NCI-H460 (cell line): Measurements from ENCODE around the gene WWOX. TPM values are rescaled to one million over a fixed set of nuclear protein-coding genes. Genes with fewer than 3 reads are reported as not detected.

Experiments
- DNase-seq: peaks from one replicate; pipeline ENCODE4 v3.0.0-alpha.2; 2016; ENCODE audit warnings: low read depth; ENCODE audit errors: extremely low read depth
- total RNA-seq: library from RNA; depleted of rRNA; stranded (reverse); fragments of >200 nt; shearing (Covaris generic); gene quantifications from 2 replicates; pipeline ENCODE4 v1.2.3, GENCODE V29; 2014

WWOX gene
- total RNA-seq, 1 experiment from 2014 or later: 11.1 TPM

DNA sequence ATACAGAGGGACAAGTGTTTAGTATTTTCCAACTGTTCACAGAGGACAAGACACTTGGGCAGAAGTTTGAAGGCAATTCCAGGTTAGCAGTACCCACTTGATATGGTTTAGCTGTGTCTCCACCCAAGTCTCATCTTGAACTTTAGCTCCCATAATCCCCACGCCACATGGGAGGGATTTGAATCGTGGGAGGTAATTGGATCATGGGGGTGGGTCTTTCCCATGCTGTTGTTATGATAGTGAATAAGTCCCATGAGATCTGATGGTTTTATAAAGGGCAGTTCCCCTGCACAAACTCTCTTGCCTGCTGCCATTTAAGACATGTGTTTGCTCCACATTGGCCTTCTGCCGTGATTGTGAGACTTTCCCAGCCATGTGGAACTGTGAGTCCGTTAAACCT lies 832.2 kb downstream of the WWOX start:
- no peak for DNase-seq

DNA sequence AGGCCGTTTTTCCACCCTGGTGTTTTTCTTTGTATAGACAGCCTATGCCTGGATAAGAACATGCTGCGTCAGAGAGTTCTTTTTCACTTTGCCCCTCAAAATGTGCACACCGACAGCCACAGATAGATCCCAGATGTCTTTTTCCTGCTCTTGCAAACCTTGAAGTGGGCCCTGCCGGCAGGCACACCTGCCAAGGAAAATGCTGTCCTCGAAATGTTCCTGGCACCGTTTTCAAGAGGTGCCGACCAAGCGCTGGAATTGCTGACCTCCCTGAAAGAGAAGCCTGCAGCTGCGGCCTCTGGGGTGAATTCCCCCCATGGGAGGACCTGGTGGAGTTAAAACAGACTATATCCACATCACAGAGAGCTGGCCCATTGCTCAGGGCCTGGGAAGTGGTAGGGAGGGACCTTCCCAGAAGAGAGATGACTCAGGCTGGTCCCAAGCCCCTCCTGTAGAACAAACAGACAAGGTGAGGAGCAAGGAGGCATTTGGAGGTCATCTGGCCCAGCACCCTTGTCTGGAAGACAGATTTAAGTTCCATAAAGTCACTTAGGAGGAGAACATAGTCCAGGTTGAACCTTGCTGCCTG lies 833.0 kb downstream of the WWOX start:
- no peak for DNase-seq

DNA sequence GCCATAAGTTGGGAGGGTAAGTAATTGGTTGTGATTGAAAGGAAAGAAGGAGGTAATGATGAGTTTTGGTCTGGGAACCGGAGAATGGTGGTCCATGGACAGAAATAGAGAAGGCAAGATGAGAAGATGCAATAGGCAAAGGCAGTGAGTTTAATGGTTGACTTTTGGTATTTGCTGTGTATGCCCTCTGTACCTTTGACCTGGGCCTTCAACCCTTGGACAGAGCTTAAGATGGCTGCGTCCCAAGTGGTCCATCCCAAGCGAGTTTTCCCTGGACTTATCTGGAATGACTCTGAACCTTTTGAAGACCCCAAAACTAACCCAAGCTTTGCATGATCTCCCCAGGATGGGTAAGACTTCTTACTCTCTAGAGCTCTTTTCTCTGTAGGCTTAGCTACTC lies 836.6 kb downstream of the WWOX start:
- no peak for DNase-seq

DNA sequence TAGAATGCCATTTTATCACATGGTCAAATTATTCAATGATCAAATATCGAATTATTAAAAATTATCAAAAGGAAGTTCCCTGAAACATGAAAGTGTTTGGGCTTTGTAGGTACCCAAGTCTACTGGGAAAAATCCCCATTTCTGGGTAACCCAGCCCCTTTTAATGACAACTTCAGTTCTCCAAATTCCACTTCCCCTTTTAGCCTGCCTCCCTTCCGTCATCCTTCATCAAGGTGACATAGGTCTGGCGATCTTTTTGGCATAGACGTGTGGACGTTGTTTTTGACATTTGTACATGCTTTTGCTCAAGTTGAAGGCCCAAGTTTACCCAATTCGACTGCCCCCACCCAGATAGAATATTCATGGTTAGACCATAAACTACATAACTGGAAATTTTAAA lies 840.1 kb downstream of the WWOX start:
- DNase-seq: no peak

DNA sequence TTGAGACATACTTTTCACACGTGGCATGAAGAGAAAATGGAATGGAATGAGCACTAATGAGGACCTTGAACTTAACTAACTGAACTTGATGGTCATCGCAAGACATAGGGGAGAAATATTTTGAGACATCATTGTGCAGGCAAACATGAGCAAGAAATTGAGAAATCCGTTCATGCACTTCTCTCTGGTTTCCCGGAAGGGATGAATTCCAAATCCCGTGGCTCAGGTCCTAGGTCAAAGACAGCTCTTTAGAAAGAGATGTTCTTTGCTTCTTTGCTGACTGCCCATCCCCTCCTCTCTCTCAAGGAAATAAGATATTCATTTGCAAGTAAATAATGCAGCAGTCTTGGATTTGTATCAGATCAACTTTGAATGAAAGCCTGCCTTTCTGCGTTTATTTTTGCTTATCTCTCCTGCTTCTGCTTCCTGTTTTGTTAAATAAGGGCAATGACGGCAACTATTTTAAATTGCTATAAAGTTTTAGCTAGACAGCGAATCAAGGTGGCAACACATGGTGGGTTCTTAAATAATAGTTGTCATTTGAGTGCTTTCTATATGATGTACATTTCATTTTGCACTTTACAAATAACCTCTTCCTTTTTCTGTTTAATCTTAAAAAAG lies 843.3 kb downstream of the WWOX start:
- no peak for DNase-seq

DNA sequence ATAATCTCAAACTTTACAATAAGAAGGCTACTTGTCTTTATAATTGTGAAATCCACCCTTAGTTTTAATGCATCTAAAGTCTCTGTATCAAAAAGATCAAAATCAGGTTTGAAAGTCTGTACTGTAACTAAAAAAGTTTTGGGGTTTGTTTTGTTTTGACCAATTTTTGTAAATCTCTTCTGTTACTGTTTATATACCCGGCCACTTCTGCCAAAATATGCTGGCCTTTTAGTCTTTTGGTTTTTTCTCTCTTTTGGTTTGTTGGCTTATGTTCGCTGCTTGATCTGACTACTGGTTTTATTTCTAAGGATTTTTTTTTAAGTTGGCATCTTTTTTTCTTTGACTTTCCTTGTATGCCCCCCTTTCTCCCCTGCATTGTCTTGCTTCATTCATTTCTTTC lies 845.9 kb downstream of the WWOX start:
- DNase-seq: no peak

DNA sequence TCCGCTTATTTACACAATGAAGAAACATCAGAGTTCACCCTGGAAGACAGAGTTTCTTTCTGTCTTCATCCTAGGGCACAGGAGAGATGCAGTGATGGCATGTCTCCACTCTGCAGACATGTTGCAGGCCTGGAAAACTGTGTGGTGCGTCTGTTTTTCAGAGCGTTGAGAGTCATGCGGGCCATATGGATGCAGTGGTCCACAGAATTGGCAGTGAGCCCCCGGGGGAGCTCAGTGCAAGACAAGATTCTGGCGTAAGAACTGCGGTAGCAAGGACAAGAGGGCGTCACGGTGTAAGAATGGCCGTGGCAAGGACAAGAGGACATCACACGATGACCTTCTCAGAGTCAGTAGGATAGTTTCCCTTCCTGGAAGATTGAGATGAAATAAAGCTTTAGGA lies 847.1 kb downstream of the WWOX start:
- DNase-seq: no peak

DNA sequence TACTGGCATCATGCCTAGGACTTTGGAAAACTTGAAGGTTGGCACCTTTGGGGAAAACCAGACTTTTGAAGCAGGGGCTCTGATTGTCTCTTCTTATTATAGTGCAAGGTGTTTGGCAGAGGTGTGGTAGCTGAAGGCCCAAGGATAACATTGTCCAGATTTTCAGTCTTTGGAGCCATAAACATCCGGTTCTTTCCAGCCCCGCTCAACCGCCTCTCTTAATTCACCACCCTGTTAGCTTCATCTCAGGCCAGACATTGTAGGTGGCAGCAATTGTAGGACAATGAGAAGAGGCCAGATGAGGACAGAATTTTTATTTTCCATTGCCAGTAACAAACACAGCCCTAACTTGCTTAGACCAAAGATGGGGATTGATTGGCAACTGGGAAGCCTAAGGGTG lies 851.3 kb downstream of the WWOX start:
- DNase-seq: no peak

DNA sequence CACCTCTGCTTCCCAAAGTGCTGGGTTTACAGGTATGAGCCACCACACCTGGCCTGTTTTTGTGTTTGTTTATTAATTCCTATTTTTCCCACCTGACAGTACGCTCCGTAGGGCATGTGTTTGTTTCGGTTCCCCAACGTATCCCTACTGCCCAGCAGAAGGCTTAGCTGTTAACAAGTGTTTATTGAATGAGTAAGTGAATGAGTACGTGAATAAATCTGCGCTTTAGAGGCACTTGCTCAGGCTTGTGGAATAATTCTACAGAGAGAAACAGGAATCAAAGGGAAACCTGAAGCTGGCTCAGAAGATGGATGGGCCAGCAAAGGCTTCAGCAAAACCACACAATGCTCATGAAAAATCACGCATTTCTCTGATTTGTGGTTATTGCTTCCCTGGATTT lies 853.2 kb downstream of the WWOX start:
- DNase-seq: no peak

DNA sequence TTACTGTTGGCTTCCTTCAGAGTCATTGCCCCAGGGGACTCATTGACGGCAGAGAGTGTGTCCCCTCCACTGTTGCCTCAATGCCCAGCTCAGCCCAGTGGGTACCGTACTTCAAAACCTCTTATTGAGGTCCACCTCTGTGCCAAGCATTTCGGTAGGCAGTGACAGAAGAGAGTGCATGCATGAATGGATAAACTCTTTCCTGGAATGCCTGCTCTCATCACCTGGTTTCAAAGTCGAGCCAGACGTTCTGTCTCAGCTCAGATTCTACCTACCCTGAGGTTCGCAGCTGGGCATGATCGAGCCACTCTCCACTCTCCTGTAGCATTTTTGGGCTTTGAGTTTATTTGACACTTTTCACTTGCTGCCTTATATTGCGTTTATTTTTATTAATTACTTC lies 854.1 kb downstream of the WWOX start:
- DNase-seq: no peak

DNA sequence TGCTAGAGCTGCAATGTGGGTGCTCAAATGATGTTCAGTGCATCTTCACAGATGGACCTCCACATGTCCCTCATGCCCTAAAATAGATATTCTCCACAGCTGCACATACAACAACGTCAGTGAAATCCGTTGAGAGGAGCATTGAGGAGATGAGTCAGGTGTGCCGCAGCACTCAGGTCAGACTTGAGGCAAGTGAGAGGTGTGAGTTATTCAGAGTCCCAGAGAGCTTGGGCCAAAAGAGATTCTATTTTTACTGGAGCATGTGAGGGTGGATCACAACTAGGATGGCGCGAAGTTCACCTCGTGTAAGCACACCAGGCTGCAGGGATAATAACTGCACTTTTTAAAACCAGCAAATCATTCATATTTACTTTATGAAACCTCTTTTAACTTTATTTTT lies 855.8 kb downstream of the WWOX start:
- no peak for DNase-seq

DNA sequence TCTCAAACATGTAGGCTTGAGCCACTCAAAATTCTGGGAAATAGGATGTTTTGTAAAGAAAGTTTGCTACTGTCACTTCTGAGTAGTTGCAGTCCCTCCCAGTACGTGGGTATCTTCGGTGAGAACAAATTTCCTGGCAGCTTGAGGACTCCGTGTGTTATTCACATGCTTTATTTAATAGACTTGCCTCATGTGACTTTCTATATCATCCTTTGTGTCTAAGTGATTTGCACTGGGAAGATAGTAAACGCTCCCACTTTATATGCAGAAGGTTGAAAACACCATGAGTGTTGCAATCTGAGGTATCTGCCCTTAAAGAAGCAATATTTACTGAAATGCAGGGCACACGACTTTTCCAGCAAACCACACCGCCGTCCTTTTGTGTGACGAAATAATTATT lies 857.4 kb downstream of the WWOX start:
- DNase-seq: no peak

DNA sequence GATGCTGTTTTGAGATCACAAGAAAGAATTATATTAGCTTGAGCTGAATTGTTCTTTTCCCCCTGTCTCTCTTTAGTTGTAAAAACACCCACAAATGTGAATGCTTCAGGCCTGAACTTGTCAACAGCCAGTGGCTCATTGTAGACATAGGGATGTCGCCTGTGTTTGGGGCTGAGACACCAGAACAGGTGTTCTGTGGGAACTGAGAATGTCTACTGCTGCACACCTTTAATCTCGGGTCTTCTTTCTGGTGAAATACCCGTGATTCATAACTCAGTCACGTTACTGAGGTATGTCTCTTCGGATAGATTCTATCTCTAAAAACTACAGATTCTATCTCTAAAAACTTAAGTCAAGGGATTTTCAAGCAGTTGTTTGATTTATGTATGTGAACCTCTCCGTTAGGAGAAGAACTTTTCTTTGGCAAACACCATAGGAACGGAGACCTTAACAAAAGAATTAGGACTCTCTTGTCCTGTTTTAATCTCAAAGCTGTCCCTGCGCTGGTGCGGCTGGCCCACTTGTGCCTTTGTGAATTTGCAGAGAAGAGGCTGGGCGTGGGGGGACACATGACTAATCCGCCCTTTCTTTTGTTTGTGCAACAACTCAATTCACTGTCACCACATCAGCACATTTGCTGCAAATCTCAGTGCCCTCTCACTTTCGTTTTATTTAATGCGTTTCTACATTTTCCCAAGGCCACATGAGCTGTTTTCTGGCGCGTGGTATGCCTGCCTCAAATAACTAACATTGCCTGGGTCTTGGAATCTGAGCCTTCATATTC lies 858.1 kb downstream of the WWOX start:
- no peak for DNase-seq

DNA sequence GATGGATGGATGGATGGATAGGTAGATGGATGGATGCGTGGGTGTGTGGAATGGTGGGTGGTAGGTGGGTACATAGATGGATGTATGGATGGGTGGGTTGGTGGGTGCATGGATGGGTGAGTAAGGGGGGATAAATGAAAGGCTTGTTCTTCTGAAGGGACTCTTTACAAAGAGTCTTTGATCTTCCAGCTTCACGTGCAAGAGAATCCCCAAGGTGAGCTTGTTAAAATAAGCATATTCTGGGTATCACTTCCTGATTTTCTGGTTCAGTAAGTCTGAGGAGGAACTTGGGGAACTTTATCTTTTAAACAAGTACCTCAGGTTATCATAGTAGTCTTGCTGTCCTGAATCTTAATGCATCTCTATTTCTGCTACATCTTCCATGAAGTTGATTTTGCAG lies 862.0 kb downstream of the WWOX start:
- DNase-seq: no peak

DNA sequence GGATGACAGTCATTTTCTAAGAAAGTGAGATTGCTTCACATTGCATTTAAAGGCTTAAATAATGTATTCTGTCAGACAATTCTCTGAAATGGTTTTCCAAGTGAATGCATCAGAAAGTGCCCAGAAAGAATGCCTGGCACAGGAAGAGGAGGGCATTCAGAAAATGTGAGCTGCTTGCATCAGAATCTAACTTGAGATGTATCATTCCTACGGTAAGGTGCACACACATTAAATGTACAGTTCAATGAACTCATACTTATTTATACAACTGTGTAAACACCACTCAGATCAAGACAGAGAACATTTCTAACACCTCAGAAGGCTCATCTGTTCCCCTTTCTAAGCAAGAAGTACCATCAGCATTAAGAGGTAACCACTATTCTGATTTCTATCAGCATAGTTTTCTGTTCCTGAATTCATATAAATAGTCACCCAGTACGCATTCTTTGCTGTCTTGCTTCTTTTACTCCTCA lies 863.0 kb downstream of the WWOX start:
- DNase-seq: no peak

DNA sequence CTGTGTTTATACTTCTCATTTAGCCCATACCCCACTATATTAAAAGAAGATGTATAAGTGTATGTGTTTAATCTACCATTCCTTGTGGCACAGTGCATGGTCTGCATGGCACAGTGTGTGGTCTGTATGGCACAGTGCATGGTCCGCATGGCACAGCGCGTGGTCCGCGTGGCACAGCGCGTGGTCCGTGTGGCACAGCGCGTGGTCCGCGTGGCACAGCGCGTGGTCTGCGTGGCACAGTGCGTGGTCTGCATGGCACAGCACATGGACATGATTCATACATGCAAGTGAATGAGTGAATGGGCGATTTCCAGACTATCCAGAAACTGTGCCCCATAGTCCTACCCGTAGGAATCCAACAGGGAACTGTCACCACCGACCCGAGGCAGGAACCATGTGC lies 868.5 kb downstream of the WWOX start:
- no peak for DNase-seq

DNA sequence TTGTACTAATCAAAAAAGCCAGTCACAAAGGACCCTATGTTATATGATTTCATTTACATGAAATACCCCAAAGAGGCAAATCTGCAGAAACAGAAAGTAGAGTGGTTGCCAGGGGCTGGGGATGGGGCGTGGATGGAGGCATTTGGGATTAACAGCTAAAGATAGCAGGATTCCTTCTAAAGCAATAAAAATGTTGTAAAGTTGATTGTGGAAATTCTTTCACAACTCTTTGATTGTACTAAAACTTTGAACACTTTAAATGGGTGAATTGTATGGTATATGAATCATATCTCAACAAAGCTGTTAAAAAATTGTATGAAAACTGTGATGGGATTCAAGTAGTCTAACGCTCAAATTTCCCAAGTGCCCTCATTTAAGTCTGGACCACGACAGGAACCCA lies 870.3 kb downstream of the WWOX start:
- no peak for DNase-seq

DNA sequence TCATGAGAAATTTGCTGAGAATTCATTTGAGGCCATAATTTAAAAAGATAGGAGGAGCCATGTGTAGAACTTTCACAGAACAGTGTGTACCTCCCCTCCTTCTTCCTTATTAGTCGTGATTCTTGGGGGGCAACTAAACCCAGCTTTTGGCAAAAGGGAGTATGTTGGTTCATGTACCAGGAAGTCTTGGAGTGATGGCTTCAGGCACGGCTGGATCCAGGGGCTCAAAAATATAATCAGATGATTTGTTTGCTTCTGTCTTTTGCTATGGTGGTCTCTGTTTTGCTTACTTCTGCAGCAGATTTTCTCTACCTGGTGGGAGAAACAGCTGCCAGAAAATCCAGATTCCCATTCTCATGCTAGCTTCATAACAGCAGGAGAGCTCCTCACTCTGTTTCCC lies 871.2 kb downstream of the WWOX start:
- DNase-seq: no peak

DNA sequence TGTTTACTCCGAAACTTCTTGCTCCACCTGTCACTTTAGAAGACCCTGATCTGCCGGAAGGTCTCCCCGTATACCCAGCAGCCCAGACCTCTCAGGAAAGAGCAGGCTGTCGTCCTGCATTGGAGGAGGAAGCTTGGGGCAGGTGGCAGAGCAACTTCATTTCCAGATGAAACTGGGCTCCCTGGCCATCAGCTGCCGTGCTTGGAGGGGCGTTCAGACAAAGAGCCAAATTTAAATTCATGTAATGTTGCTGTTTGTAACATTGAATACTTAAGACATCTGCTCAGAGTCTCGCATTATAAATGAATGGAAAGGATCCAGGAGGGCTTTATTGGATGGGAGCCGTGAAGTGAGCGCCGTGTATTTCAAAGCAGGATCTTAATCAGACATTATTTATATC lies 872.6 kb downstream of the WWOX start:
- DNase-seq: no peak

DNA sequence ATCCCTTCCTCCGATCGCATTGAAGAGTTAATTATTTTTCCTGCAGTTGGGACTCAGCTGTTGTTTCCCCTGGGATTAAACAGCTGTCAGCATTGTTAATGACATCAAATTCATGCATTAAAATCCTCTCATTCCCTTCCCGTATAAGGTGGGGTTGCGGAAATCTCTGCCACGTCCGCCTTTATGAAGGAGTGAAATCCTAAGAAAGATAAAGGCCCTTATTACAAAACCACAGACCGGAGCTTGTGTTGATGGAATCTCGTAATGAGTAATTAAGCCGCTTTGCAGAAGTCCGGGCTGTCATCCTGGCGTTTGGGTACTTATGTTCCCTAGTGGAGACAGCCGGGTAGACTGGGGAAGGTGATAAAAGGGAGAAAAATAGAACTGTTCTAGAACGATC lies 873.5 kb downstream of the WWOX start:
- DNase-seq: no peak

DNA sequence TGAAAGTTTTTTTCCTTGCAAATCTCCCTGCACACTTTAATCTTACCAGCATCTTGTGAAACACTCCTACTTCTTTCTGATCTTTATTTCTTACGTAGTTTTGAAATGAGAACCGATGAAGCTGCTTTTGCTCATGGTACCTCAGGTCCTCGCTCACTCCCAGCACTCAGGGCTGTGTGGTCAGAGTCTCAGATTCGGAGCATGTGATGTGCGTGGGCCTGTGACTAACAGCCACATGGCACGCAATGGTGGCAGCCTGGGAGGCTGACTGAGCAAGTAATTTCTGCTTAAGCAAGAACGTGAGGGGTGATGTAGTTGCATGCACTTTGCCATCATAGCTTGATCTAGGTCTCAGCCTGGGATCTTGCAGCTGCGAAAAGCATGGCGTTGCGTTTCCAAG lies 876.8 kb downstream of the WWOX start:
- DNase-seq: no peak

DNA sequence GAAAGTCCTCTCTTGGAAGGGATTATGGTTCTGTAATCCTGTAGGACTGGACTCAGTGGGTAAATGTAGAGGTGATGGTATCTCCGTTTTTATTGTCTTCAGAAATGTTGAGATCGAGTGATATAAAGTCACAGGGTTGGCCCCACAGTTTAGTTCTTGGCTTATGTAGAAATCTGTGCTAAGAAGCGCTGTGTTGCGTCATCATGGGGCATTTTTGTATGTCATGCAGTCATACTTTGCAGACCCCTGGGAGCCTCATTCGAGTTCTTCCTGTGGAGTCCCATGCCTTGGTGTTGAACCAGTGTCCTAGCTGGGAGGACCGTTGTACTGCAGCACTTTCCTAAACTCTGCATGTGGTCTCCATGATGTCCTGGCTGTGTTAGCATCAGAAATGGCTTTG lies 881.4 kb downstream of the WWOX start:
- no peak for DNase-seq
